Cardiac fibroblast (primary cell): Measurements from ENCODE around the gene ACTA2.

ENCODE experiments used
- DNase-seq, 2 donors: peaks; one replicate each; pipeline versions ENCODE4 v3.0.0 to v3.0.0-alpha.2; 2010; ENCODE audit warnings: low read depth in 2 of 2
- H3K4me3 ChIP-seq, 2 donors: replicated peaks in 1 of 2; 1 replicate in 1 of 2; 2 replicates in 1 of 2; pipeline ENCODE4 v1.5.1; 2011; ENCODE audit warnings: low read depth in 2 of 2, low read length in 2 of 2, mild to moderate bottlenecking in 2 of 2, moderate library complexity in 1 of 2
- CTCF ChIP-seq: IDR thresholded peaks from one replicate; pipeline ENCODE4 v1.5.1; 2011; ENCODE audit warnings: low read depth, mild to moderate bottlenecking, low read length, inconsistent platforms

ACTA2 gene

GRCh38 chr10:88982366-88982765 is 29.8 kb upstream of the ACTA2 start:
- DNase-seq, result no peak
- H3K4me3 ChIP-seq, result no peak overlapping the region
- no peak for TF ChIP-seq CTCF

GRCh38 chr10:88981435-88981834 is 28.9 kb upstream of the ACTA2 start:
- no peak for DNase-seq
- H3K4me3 ChIP-seq, result no peak overlapping the region
- TF ChIP-seq CTCF, result no peak

GRCh38 chr10:88980800-88981199 is 28.2 kb upstream of the ACTA2 start:
- no peak overlapping the region for H3K4me3 ChIP-seq
- no peak for TF ChIP-seq CTCF
- DNase-seq, result no peak

- no peak for DNase-seq
- TF ChIP-seq CTCF, result no peak
- H3K4me3 ChIP-seq, result no peak overlapping the region
Observed at GRCh38 chr10:88980247-88980646, 27.7 kb upstream of the ACTA2 start.

GRCh38 chr10:88979603-88980002 is 27.0 kb upstream of the ACTA2 start:
- TF ChIP-seq CTCF, result no peak
- H3K4me3 ChIP-seq, result no peak overlapping the region
- no peak for DNase-seq

- DNase-seq, result peak; percentile 85 to 92
- TF ChIP-seq CTCF, result no peak
- H3K4me3 ChIP-seq, result no peak overlapping the region
Observed at GRCh38 chr10:88979153-88979562, 26.6 kb upstream of the ACTA2 start.

- TF ChIP-seq CTCF, result no peak
- DNase-seq, result no peak
- no peak overlapping the region for H3K4me3 ChIP-seq
Observed at GRCh38 chr10:88978463-88978862, 25.9 kb upstream of the ACTA2 start.
